Lung (tissue), 12 donors: ENCODE measurements around the gene SLC25A52. TPM values are rescaled to one million over a fixed set of nuclear protein-coding genes. Genes with fewer than 3 reads are reported as not detected.
A peak's percentile ranks its signal among the peaks of the same experiment; 100 is the strongest.

Experiments
- ATAC-seq: fragments of 200-7000 bp; cut with Tn5 transposase; one replicate; pipeline ENCODE4 v1.9.1; 2020; ENCODE audit warnings: moderate number of reproducible peaks; ENCODE audit not compliant: insufficient read depth, low FRiP score
- DNase-seq, 3 donors: peaks; one replicate each; pipeline ENCODE4 v3.0.0-alpha.2; 2013 to 2017
- H3K27ac ChIP-seq, 2 donors: one replicate each; pipeline ENCODE4 v1.5.1; 2013; ENCODE audit warnings: mild to moderate bottlenecking in 2 of 2, moderate library complexity in 2 of 2, control low read depth in 1 of 2, inconsistent platforms in 1 of 2, low read depth in 1 of 2, low read length in 1 of 2
- H3K27me3 ChIP-seq, 3 donors: one replicate each; pipeline ENCODE4 v1.5.1; 2013; ENCODE audit warnings: low read length in 2 of 3; ENCODE audit not compliant: control insufficient read depth in 3 of 3, insufficient read depth in 3 of 3
- H3K36me3 ChIP-seq, 4 donors: one replicate each; pipeline ENCODE4 v1.5.1; 2013; ENCODE audit warnings: low read length in 4 of 4, mild to moderate bottlenecking in 1 of 4, moderate library complexity in 1 of 4; ENCODE audit not compliant: control insufficient read depth in 4 of 4, insufficient read depth in 4 of 4
- H3K4me1 ChIP-seq, 5 donors: one replicate each; pipeline ENCODE4 v1.5.1; 2013; ENCODE audit warnings: low read length in 5 of 5, mild to moderate bottlenecking in 2 of 5, moderate library complexity in 1 of 5; ENCODE audit not compliant: control insufficient read depth in 5 of 5, insufficient read depth in 5 of 5
- H3K4me3 ChIP-seq: one replicate; pipeline ENCODE4 v1.5.1; 2013; ENCODE audit warnings: mild to moderate bottlenecking, control low read depth, moderate library complexity
- H3K9ac ChIP-seq, 2 donors: one replicate each; pipeline ENCODE4 v1.5.1; 2013; ENCODE audit warnings: low read length in 2 of 2, control low read depth in 1 of 2; ENCODE audit not compliant: insufficient read depth in 1 of 2
- H3K9me3 ChIP-seq, 4 donors: one replicate each; pipeline ENCODE4 v1.5.1; 2013; ENCODE audit warnings: low read length in 3 of 4, mild to moderate bottlenecking in 1 of 4, moderate library complexity in 1 of 4; ENCODE audit not compliant: control insufficient read depth in 4 of 4, insufficient read depth in 3 of 4
- CTCF ChIP-seq: IDR thresholded peaks from 2 replicates; pipeline ENCODE4 v1.5.1; 2012; ENCODE audit warnings: mild to moderate bottlenecking; ENCODE audit errors: control extremely low read depth, extremely low read depth
- WGBS, 2 donors: extraction: QIAGEN DNeasy Blood & Tissue Kit; methylation state at CpG; one replicate each; pipeline ENCODE4 v1.1.7; 2013; 5-methylcytosine and 5-hydroxymethylcytosine counted together
- polyA plus RNA-seq, 2 donors: library from polyadenylated mRNA; stranded (reverse); fragments of 200-250 nt; gene quantifications; one replicate each; pipeline ENCODE4 v1.2.1, GENCODE V29; 2013
- total RNA-seq, 2 donors: library from RNA; depleted of rRNA in 1 of 2; stranded (reverse); fragments of >200 nt in 1 of 2; gene quantifications; one replicate each; pipeline ENCODE4 v1.2.1, GENCODE V29; 2014 to 2021
- donor health status: control.
- donor health status: control.
- donor health status: Bipolar disorder and iron deficiency.
- donor health status: healthy.
- donor health status: DM: yes; HTN: yes; CAD: no.

SLC25A52 gene
- total and polyA plus RNA-seq, 4 donors, result 0.02 to 0.31 (median 0.21) TPM; not detected in 1

- ATAC-seq (peak; percentile 41), DNase-seq (peak in 1 of 3 donors; percentile 3)
- Histone ChIP-seq H3K36me3 (no peaks in the 10 kb centered on the region), H3K9me3 (no peaks in the 10 kb centered on the region), H3K27me3 (no peaks in the 10 kb centered on the region), H3K4me3 (no peak overlapping the region), H3K4me1 (no peaks in the 10 kb centered on the region), H3K27ac (no peak overlapping the region), H3K9ac (no peak overlapping the region)
- TF ChIP-seq CTCF, result no peak
- WGBS, 2 donors, result 75 to 78% methylated on average over 6 of the region's 6 CpGs
Measured at GRCh38 chr18:31791817-31792579, 31.3 kb upstream of the SLC25A52 start.

- no peak for ATAC-seq
- H3K4me3 ChIP-seq, result no peak overlapping the region
- no peaks in the 10 kb centered on the region for H3K4me1 ChIP-seq
- 62 to 83% methylated on average over 10 of the region's 10 CpGs for WGBS, 2 donors
- no peaks in the 10 kb centered on the region for H3K36me3 ChIP-seq
- no peak overlapping the region for H3K27ac ChIP-seq
- DNase-seq, result peak in 1 of 3 donors; percentile 12
- no peaks in the 10 kb centered on the region for H3K9me3 ChIP-seq
- no peaks in the 10 kb centered on the region for H3K27me3 ChIP-seq
- no peak overlapping the region for H3K9ac ChIP-seq
- no peak for TF ChIP-seq CTCF
Measured at GRCh38 chr18:31789409-31789808, 28.7 kb upstream of the SLC25A52 start.

- WGBS, 2 donors, result 72 to 84% methylated on average over 3 of the region's 3 CpGs
- no peaks in the 10 kb centered on the region for H3K27me3 ChIP-seq
- no peak overlapping the region for H3K27ac ChIP-seq
- no peak overlapping the region for H3K4me3 ChIP-seq
- peaks cover 0 to 8% (median 3%) of the 10 kb centered on the region in 4 donors for H3K9me3 ChIP-seq
- H3K4me1 ChIP-seq, result no peaks in the 10 kb centered on the region
- DNase-seq (no peak), ATAC-seq (no peak)
- TF ChIP-seq CTCF, result no peak
- H3K36me3 ChIP-seq, result no peaks in the 10 kb centered on the region
- no peak overlapping the region for H3K9ac ChIP-seq
Measured at GRCh38 chr18:31783059-31783458, 22.4 kb upstream of the SLC25A52 start.
